ENCODE results near the gene TALDO1.
A peak's percentile ranks its signal among the peaks of the same experiment; 100 is the strongest.

Gene TALDO1

GRCh38 chr11:795634-796564 lies 48.6 kb downstream of the TALDO1 start:
- TF ChIP-seq POLR2A (IDR thresholded peaks at IDR 0.05; ENCODE audit: low read depth, low read length) = peak; percentile 58
- DNase-seq (ENCODE audit: insufficient read length, low spot score) (peak; percentile 97), FAIRE-seq (no peak)

- TF ChIP-seq POLR2A (IDR thresholded peaks at IDR 0.05; ENCODE audit: low read depth, low read length) = no peak
- FAIRE-seq (no peak), DNase-seq (ENCODE audit: insufficient read length, low spot score) (no peak)
These were observed 49.5 kb downstream of the TALDO1 start for GRCh38 chr11:796565-797295.

- TF ChIP-seq POLR2A (IDR thresholded peaks at IDR 0.05; ENCODE audit: low read depth, low read length) = no peak
- no peak for DNase-seq (ENCODE audit: insufficient read length, low spot score)
- FAIRE-seq = no peak
These were observed 50.2 kb downstream of the TALDO1 start for GRCh38 chr11:797296-798092.

GRCh38 chr11:798093-798713 lies 50.9 kb downstream of the TALDO1 start, which contains the start of gene SLC25A22:
Gene SLC25A22, minus strand, starts transcription at chr11:798281. Its CDS starts 3,275 bp downstream, at chr11:795006.
- TF ChIP-seq POLR2A (IDR thresholded peaks at IDR 0.05; ENCODE audit: low read depth, low read length) = peak; percentile 62; the same call in 1 of the 2 replicates
- FAIRE-seq (no peak), DNase-seq (ENCODE audit: insufficient read length, low spot score) (no peak)

- no peak for TF ChIP-seq POLR2A (IDR thresholded peaks at IDR 0.05; ENCODE audit: low read depth, low read length)
- FAIRE-seq (no peak), DNase-seq (ENCODE audit: insufficient read length, low spot score) (no peak)
These were observed 52.5 kb downstream of the TALDO1 start for GRCh38 chr11:799641-800316.

- TF ChIP-seq POLR2A (IDR thresholded peaks at IDR 0.05; ENCODE audit: low read depth, low read length) = no peak
- no peak for FAIRE-seq
These were observed 53.2 kb downstream of the TALDO1 start for GRCh38 chr11:800473-800872.

GRCh38 chr11:801097-801780 lies 54.0 kb downstream of the TALDO1 start:
- no peak for FAIRE-seq
- DNase-seq (ENCODE audit: insufficient read length, low spot score) = no peak
- TF ChIP-seq POLR2A (IDR thresholded peaks at IDR 0.05; ENCODE audit: low read depth, low read length) = no peak

More at GRCh38 chr11:800473-800872, 53.2 kb downstream of the TALDO1 start:
- DNase-seq (ENCODE audit: insufficient read length, low spot score) = no peak

GRCh38 chr11:802018-802617 lies 54.9 kb downstream of the TALDO1 start:
- FAIRE-seq (no peak), DNase-seq (ENCODE audit: insufficient read length, low spot score) (no peak)
- 0 out of 2 replicates have a peak, but pooled peaks have one; percentile 9 for TF ChIP-seq POLR2A (IDR thresholded peaks at IDR 0.05; ENCODE audit: low read depth, low read length)

- no peak for TF ChIP-seq POLR2A (IDR thresholded peaks at IDR 0.05; ENCODE audit: low read depth, low read length)
- no peak for DNase-seq (ENCODE audit: insufficient read length, low spot score)
These were observed 55.6 kb downstream of the TALDO1 start for GRCh38 chr11:802693-803466.

GRCh38 chr11:803467-803742 lies 56.1 kb downstream of the TALDO1 start:
- FAIRE-seq (no peak), DNase-seq (ENCODE audit: insufficient read length, low spot score) (no peak)
- no peak for TF ChIP-seq POLR2A (IDR thresholded peaks at IDR 0.05; ENCODE audit: low read depth, low read length)

More at GRCh38 chr11:802693-803466, 55.6 kb downstream of the TALDO1 start:
- no peak for FAIRE-seq
